Right kidney (tissue), 1 donor: ENCODE results near the gene METRN.
A peak's percentile ranks its signal among the peaks of the same experiment; 100 is the strongest.

Experiments
- DNase-seq: peaks from one replicate; pipeline ENCODE4 v3.0.0-alpha.2; 2016

METRN gene

DNA sequence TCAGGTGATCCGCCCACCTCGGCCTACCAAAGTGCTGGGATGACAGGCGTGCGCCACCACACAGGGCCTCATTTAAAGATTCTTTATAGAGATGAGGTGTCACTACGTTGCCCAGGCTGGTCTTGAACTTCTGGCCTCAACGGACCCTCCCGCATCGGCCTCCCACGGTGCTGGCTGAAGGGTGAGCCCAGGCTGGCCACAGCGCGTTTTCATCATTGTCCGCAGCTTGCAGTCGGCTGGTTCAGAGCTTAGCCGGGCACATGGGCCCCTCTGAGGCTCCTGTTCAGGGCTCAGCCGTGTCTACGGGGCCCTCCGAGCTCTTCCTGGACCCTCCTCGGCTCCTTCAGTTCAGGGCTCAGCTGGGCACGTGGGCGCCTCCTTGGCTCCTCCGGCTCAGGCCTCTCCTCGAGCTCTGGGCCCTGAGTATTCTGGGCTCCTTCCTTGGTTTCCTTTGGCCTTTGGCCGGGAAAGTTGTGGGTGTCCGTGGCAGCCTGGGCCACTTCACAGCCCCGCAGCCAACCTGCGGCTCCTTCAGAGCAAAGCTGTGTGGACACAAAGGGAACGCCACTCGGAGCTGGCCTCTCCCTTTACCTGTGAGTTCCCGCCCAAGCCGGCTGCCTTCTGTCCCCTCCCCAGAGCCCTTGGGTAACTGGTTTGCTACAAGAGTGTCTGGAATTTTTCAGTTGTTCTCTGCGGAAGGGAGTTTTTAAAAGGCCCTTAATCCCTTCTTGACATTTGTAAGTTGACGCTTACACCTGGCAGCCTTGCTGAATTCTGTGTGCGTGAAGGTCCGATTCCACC lies 44.4 kb downstream of the METRN start:
- DNase-seq, result no peak

DNA sequence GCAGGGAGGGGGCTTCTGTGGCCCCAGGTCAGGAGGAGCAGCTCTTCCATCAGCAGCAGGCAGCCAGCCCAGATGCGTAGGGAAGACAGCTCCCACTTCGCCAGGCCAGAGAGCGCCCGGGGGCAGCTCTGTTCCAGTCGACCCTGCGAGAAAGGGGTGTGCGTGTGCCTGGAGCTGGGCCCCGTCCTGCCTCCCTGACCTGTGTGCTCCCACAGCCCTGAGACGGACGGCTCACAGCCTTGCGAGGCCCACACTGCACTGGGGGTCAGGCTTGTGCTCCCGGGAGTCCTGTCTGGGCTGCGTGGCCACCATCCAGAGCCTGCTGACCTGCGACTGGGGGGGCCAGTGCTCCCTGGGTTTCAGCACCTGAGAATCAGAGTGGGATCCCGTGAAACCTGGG lies 45.1 kb downstream of the METRN start:
- DNase-seq, result no peak

DNA sequence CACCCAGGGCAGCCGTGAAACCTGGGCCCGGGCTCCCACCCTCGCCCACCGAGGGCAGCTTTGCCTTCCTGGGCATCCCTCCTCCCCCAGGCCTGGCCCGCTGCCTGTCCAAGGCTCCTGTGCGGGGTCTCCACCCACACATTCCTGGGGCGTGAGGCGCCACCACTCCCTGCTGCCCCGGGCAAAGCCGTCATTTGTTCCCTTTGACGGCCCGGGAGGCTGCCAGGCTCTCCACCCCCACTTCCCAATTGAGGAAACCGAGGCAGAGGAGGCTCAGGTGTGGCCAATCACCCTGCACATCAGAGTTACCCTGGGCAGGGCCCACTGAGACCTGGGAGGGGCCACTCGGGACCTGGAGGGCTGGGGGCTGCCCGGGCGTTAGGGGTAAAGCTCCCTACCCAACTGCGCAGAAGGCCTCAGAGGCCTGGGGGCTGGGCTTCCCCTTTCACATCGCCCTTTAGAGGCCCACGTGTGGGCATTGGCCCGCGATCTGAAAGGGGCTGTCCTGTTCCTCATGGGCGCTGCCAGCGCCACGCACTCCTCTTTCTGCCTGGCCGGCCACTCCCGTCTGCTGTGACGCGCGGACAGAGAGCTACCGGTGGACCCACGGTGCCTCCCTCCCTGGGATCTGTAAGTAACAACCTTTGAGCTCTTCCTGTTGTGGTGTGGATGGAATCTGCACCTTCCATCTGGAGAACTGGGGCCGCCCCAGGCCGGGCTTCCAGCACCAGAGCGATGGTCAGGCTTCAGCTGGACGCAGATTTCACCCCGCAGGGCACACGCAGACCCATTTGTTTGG lies 45.8 kb downstream of the METRN start, which contains the start of gene MSLN:
Gene MSLN, plus strand, starts transcription at position 190 of the 799 bp plus-strand sequence. CDS start 1,947 bp downstream, outside the sequence.
- peak; percentile 52 for DNase-seq

DNA sequence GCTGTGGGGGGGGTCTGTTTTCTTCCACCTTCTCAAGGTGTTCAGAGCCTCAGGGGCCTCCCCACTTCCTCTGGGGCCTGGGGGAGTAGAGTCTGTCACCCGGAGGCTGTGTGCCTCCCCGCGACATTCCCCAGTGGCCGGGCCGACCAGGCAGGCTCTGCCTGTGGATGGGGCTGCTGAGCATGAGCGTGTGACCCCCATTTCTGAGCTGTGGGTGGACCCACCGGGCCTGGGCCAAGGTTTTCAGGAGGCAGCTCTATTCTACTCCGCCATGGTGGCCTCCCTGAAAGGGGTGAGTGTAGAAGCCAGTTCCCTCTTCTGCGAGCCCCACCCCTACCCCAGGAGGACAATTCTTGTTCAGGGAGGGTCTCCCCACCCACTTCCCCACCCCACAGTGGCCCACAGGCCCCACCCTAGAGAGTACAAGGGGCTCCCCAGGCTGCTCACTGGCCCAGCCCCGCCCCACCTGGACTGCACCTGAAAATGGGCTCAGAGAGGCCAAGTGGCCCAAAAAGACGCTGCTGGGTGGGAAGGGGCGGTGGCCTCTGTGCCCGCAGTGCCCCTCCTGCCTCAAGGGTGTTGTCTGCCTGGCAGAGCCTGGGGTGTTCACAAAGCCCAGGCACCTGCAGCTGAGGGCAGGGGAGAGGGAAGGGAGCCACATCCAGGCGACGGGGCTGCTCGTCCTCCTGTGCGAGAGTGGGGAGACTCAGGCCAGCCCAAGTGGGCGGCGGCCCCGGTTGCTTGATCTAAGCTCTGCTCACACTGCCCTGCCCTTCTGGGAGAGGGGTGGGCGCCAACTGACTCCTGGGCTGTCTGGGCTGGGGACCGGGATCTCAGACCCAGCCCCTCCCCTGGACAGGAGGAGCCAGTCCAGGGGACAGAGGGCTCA lies 47.0 kb downstream of the METRN start:
- no peak for DNase-seq

DNA sequence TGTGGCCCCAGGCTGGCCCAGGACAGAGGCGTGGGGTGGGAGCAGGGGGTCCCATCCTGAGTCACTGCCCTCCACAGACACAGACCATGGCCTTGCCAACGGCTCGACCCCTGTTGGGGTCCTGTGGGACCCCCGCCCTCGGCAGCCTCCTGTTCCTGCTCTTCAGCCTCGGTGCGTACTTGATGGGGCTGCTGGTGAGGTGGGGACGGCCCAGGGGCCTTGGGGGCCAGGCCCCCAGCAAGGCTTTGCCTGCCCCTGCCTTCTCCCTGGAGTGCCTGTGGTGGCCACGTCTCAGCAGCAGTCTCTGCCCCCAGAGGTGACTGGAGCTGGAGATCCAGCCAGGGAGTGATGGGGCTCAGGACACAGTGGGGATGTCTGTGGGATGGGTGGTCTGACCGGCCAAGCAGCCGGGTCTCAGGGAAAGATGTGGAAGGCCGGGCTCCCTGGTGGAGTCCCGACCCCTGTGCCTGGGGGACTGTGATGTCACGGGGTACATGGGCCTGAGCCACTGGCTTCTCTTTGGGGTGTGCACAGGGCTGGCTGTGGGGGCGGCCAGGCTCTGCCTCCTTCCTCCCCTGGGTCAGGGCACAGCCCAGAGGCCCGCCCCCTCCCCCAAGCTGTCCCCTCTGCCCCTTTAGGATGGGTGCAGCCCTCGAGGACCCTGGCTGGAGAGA lies 47.8 kb downstream of the METRN start:
- no peak for DNase-seq

DNA sequence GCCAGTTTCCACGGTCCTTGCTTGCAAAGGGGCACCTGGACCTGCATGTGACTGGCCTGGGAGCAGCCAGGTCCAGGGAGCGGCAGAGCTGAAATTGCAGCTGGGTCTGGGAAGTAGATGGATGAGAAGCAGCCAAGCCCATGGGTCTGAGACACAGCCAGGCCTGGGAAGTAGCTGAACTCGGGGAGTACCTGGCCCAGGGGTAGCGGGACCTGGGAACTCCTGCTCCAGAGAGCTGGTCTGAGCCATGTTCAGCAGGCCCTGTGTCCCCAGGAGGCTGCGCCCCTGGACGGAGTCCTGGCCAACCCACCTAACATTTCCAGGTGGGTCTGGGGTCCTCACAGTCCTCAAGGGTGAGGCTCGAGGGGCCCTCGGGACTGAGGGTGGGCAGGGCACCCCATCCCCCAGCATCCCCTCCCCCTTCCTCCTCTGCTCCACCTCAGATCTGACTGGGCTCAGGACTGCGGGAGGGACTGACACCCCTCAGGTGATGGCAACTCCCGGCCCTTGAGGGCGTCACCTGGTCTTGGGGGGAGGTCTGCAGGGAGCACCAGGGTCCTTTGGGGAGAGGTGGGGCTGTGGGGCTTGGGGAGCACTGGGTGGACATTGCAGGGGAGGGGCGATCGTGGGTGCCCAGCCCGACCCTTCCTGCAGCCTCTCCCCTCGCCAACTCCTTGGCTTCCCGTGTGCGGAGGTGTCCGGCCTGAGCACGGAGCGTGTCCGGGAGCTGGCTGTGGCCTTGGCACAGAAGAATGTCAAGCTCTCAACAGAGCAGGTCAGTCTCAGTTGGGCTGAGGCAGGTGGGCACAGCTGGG lies 48.7 kb downstream of the METRN start:
- DNase-seq, result no peak

DNA sequence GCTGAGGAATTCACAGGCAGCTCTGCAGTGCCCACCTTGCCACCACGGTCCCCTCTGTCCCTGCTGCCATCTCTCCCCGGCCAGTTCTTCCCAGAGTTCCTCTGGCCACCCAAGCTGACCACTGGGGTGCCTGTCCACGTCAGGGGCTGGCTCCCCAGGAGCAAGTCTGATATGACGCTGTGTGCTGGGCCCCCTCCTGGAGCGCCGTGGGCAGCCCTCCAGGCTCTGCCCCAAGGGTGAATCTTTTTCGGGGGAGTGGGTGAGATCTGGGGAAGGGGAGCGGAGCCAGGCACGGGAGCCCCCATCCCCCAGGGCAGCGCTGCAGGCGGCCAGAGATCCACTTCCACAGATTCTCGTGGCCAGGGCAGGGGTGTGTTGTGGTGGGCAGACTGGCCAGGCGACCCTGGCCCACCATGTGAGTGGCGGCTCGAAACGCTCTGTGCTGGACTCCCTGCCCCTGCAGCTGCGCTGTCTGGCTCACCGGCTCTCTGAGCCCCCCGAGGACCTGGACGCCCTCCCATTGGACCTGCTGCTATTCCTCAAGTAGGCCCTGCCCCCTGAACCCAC lies 49.3 kb downstream of the METRN start:
- no peak for DNase-seq

DNA sequence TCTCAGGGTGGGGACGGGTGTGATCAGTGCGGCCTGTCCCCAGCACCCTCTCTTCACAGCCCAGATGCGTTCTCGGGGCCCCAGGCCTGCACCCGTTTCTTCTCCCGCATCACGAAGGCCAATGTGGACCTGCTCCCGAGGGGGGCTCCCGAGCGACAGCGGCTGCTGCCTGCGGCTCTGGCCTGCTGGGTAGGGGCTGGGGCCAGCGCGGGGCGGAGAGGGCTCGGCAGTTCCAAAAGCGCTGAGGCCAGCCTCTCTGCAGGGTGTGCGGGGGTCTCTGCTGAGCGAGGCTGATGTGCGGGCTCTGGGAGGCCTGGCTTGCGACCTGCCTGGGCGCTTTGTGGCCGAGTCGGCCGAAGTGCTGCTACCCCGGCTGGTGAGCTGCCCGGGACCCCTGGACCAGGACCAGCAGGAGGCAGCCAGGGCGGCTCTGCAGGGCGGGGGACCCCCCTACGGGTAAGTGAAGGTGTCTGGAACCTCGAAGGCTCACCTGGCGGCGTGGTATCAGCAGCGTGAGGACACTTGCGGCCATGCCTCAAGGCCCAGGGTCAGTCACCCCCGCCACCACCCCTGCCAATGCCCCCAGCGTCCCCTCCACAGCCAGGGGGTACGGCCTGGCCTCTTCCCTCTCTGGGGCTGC lies 50.0 kb downstream of the METRN start:
- no peak for DNase-seq

DNA sequence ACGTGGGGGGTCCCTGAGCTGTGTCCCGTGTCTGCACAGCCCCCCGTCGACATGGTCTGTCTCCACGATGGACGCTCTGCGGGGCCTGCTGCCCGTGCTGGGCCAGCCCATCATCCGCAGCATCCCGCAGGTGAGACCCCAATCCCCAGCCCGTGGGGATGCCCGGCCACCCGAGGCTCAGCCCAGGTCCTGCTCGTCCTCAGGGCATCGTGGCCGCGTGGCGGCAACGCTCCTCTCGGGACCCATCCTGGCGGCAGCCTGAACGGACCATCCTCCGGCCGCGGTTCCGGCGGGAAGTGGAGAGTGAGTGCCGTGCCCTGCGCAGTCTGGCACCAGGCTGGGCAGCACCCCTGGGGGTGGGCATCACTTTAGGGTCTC lies 50.6 kb downstream of the METRN start:
- no peak for DNase-seq

DNA sequence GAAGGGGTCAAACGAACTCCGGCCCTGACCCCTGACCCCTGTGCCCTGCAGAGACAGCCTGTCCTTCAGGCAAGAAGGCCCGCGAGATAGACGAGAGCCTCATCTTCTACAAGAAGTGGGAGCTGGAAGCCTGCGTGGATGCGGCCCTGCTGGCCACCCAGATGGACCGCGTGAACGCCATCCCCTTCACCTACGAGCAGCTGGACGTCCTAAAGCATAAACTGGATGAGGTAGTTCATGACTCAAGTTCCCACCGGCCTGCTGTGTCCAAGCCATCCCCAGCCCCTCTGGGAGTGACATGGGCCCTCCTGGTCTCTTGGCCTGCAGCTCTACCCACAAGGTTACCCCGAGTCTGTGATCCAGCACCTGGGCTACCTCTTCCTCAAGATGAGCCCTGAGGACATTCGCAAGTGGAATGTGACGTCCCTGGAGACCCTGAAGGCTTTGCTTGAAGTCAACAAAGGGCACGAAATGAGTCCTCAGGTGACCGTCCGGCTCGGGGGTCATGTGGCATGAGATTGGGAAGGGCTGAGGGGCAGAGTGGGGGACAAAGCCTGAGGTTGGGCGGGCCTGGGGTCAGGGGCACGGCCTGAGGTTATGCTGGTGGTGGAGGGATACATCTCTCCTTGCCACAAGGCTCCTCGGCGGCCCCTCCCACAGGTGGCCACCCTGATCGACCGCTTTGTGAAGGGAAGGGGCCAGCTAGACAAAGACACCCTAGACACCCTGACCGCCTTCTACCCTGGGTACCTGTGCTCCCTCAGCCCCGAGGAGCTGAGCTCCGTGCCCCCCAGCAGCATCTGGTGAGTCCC lies 51.3 kb downstream of the METRN start:
- no peak for DNase-seq

DNA sequence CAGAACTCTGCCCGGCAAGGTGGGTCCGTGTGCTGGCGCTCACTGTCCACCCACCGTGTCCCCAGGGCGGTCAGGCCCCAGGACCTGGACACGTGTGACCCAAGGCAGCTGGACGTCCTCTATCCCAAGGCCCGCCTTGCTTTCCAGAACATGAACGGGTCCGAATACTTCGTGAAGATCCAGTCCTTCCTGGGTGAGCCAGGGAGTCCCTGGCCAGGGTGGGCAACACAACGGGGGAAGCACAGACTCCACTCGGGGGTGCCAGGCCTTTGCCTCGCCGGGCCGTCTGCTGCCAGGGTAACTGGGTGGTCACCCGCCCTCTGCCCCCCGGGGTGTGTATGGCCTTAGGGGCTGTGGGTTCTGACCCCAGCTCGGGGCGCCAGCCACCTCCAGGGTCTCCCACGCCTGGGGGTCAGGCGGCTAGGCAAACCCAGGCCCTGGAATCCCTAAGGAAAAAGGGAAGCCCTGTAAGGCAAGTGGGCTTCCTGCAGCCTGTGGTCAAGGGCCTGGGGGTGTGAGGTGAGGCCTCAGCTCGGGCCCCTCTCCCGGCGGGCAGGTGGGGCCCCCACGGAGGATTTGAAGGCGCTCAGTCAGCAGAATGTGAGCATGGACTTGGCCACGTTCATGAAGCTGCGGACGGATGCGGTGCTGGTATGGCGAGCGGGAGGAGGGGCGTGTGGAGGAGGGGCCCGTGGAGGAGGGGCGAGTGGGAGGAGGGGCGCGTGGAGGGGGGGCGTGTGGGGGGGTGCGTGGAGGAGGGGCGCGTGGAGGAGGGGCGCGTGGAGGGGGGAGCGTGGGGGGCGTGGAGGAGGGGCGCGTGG lies 52.1 kb downstream of the METRN start:
- DNase-seq, result no peak

DNA sequence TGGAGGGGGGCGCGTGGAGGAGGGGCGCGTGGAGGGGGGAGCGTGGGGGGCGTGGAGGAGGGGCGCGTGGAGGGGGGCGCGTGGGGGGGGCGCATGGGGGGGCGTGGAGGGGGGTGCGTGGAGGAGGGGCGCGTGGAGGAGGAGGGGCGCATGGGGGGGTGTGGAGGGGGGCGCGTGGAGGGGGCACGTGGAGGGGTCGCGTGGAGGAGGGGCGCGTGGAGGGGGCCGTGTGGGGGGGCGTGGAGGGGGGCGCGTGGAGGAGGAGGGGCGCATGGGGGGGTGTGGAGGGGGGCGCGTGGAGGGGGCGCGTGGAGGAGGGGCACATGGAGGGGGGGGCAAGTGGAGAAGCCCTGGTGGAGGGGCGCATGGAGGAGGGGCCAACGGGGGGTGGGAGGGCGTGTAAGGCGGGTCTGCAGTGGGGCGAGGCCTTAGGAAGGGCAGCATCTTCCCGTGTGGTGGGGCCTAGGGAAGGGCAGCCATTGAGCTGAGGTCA lies 52.9 kb downstream of the METRN start:
- DNase-seq, result no peak

DNA sequence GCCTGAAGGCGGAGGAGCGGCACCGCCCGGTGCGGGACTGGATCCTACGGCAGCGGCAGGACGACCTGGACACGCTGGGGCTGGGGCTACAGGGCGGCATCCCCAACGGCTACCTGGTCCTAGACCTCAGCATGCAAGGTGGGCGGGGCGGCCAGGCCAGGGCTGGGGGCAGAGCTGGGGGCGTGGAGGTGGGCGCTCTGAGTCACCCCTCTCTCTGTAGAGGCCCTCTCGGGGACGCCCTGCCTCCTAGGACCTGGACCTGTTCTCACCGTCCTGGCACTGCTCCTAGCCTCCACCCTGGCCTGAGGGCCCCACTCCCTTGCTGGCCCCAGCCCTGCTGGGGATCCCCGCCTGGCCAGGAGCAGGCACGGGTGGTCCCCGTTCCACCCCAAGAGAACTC lies 53.5 kb downstream of the METRN start:
- DNase-seq, result no peak
